ENCODE data around the gene PPP1R9A.
A peak's percentile ranks its signal among the peaks of the same experiment; 100 is the strongest.

PPP1R9A gene

GRCh38 chr7:95105627-95106026 is 198.2 kb downstream of the PPP1R9A start:
- H3K9ac ChIP-seq (ENCODE audit: low read length) = no peak overlapping the region
- H3K4me1 ChIP-seq (ENCODE audit: control insufficient read depth, insufficient read depth, low read length) = peaks cover 20% of the 10 kb centered on the region
- no peaks in the 10 kb centered on the region for H3K9me3 ChIP-seq (ENCODE audit: control insufficient read depth, low read length)
- no peaks in the 10 kb centered on the region for H3K27me3 ChIP-seq (replicated peaks; ENCODE audit: control insufficient read depth, insufficient read depth, low read length)
- no peak for DNase-seq (ENCODE audit: low read depth)
- H3K36me3 ChIP-seq (ENCODE audit: control insufficient read depth, insufficient read depth, low read length, severe bottlenecking) = no peaks in the 10 kb centered on the region
- H3K4me3 ChIP-seq (ENCODE audit: low read length) = no peak overlapping the region

- H3K27me3 ChIP-seq (replicated peaks; ENCODE audit: control insufficient read depth, insufficient read depth, low read length) = no peaks in the 10 kb centered on the region
- H3K36me3 ChIP-seq (ENCODE audit: control insufficient read depth, insufficient read depth, low read length, severe bottlenecking) = no peaks in the 10 kb centered on the region
- no peaks in the 10 kb centered on the region for H3K9me3 ChIP-seq (ENCODE audit: control insufficient read depth, low read length)
- H3K4me3 ChIP-seq (ENCODE audit: low read length) = no peak overlapping the region
- DNase-seq (ENCODE audit: low read depth) = no peak
- no peak overlapping the region for H3K9ac ChIP-seq (ENCODE audit: low read length)
- H3K4me1 ChIP-seq (ENCODE audit: control insufficient read depth, insufficient read depth, low read length) = peaks cover 20% of the 10 kb centered on the region
Measured at GRCh38 chr7:95106401-95106800, 199.0 kb downstream of the PPP1R9A start.

GRCh38 chr7:95110707-95111106 is 203.3 kb downstream of the PPP1R9A start:
- Histone ChIP-seq H3K9me3 (ENCODE audit: control insufficient read depth, low read length) (no peaks in the 10 kb centered on the region), H3K36me3 (ENCODE audit: control insufficient read depth, insufficient read depth, low read length, severe bottlenecking) (no peaks in the 10 kb centered on the region), H3K4me1 (ENCODE audit: control insufficient read depth, insufficient read depth, low read length) (peaks cover 11% of the 10 kb centered on the region), H3K9ac (ENCODE audit: low read length) (no peak overlapping the region), H3K4me3 (ENCODE audit: low read length) (no peak overlapping the region), H3K27me3 (replicated peaks; ENCODE audit: control insufficient read depth, insufficient read depth, low read length) (no peaks in the 10 kb centered on the region)
- no peak for DNase-seq (ENCODE audit: low read depth)

- no peaks in the 10 kb centered on the region for H3K9me3 ChIP-seq (ENCODE audit: control insufficient read depth, low read length)
- H3K4me3 ChIP-seq (ENCODE audit: low read length) = no peak overlapping the region
- H3K36me3 ChIP-seq (ENCODE audit: control insufficient read depth, insufficient read depth, low read length, severe bottlenecking) = no peaks in the 10 kb centered on the region
- no peak overlapping the region for H3K9ac ChIP-seq (ENCODE audit: low read length)
- no peaks in the 10 kb centered on the region for H3K27me3 ChIP-seq (replicated peaks; ENCODE audit: control insufficient read depth, insufficient read depth, low read length)
- DNase-seq (ENCODE audit: low read depth) = no peak
- H3K4me1 ChIP-seq (ENCODE audit: control insufficient read depth, insufficient read depth, low read length) = no peaks in the 10 kb centered on the region
Measured at GRCh38 chr7:95113590-95113989, 206.2 kb downstream of the PPP1R9A start.

GRCh38 chr7:95126053-95126709 is 218.8 kb downstream of the PPP1R9A start:
- Histone ChIP-seq H3K36me3 (ENCODE audit: control insufficient read depth, insufficient read depth, low read length, severe bottlenecking) (no peaks in the 10 kb centered on the region), H3K9ac (ENCODE audit: low read length) (no peak overlapping the region), H3K9me3 (ENCODE audit: control insufficient read depth, low read length) (no peaks in the 10 kb centered on the region), H3K4me1 (ENCODE audit: control insufficient read depth, insufficient read depth, low read length) (no peaks in the 10 kb centered on the region), H3K4me3 (ENCODE audit: low read length) (no peak overlapping the region), H3K27me3 (replicated peaks; ENCODE audit: control insufficient read depth, insufficient read depth, low read length) (no peaks in the 10 kb centered on the region)
- no peak for DNase-seq (ENCODE audit: low read depth)

GRCh38 chr7:95132500-95132899 is 225.1 kb downstream of the PPP1R9A start:
- Histone ChIP-seq H3K27me3 (replicated peaks; ENCODE audit: control insufficient read depth, insufficient read depth, low read length) (no peaks in the 10 kb centered on the region), H3K36me3 (ENCODE audit: control insufficient read depth, insufficient read depth, low read length, severe bottlenecking) (no peaks in the 10 kb centered on the region), H3K9me3 (ENCODE audit: control insufficient read depth, low read length) (no peaks in the 10 kb centered on the region), H3K4me3 (ENCODE audit: low read length) (no peak overlapping the region), H3K9ac (ENCODE audit: low read length) (no peak overlapping the region), H3K4me1 (ENCODE audit: control insufficient read depth, insufficient read depth, low read length) (no peaks in the 10 kb centered on the region)
- DNase-seq (ENCODE audit: low read depth) = no peak

GRCh38 chr7:95139922-95140321 is 232.5 kb downstream of the PPP1R9A start:
- no peaks in the 10 kb centered on the region for H3K27me3 ChIP-seq (replicated peaks; ENCODE audit: control insufficient read depth, insufficient read depth, low read length)
- no peaks in the 10 kb centered on the region for H3K36me3 ChIP-seq (ENCODE audit: control insufficient read depth, insufficient read depth, low read length, severe bottlenecking)
- peaks cover 11% of the 10 kb centered on the region for H3K4me1 ChIP-seq (ENCODE audit: control insufficient read depth, insufficient read depth, low read length)
- H3K9me3 ChIP-seq (ENCODE audit: control insufficient read depth, low read length) = no peaks in the 10 kb centered on the region
- H3K4me3 ChIP-seq (ENCODE audit: low read length) = no peak overlapping the region
- no peak for DNase-seq (ENCODE audit: low read depth)
- no peak overlapping the region for H3K9ac ChIP-seq (ENCODE audit: low read length)

GRCh38 chr7:95141755-95142154 is 234.4 kb downstream of the PPP1R9A start:
- peak; percentile 3 for DNase-seq (ENCODE audit: low read depth)
- Histone ChIP-seq H3K4me3 (ENCODE audit: low read length) (peak overlapping the region; percentile 13), H3K36me3 (ENCODE audit: control insufficient read depth, insufficient read depth, low read length, severe bottlenecking) (no peaks in the 10 kb centered on the region), H3K9ac (ENCODE audit: low read length) (no peak overlapping the region), H3K27me3 (replicated peaks; ENCODE audit: control insufficient read depth, insufficient read depth, low read length) (no peaks in the 10 kb centered on the region), H3K4me1 (ENCODE audit: control insufficient read depth, insufficient read depth, low read length) (peaks cover 11% of the 10 kb centered on the region), H3K9me3 (ENCODE audit: control insufficient read depth, low read length) (no peaks in the 10 kb centered on the region)

- H3K4me1 ChIP-seq (ENCODE audit: control insufficient read depth, insufficient read depth, low read length) = peaks cover 11% of the 10 kb centered on the region
- no peak for DNase-seq (ENCODE audit: low read depth)
- no peak overlapping the region for H3K9ac ChIP-seq (ENCODE audit: low read length)
- H3K27me3 ChIP-seq (replicated peaks; ENCODE audit: control insufficient read depth, insufficient read depth, low read length) = no peaks in the 10 kb centered on the region
- H3K4me3 ChIP-seq (ENCODE audit: low read length) = no peak overlapping the region
- H3K9me3 ChIP-seq (ENCODE audit: control insufficient read depth, low read length) = no peaks in the 10 kb centered on the region
- H3K36me3 ChIP-seq (ENCODE audit: control insufficient read depth, insufficient read depth, low read length, severe bottlenecking) = no peaks in the 10 kb centered on the region
Measured at GRCh38 chr7:95144256-95144655, 236.9 kb downstream of the PPP1R9A start.

- Histone ChIP-seq H3K36me3 (ENCODE audit: control insufficient read depth, insufficient read depth, low read length, severe bottlenecking) (no peaks in the 10 kb centered on the region), H3K9ac (ENCODE audit: low read length) (no peak overlapping the region), H3K27me3 (replicated peaks; ENCODE audit: control insufficient read depth, insufficient read depth, low read length) (no peaks in the 10 kb centered on the region), H3K4me1 (ENCODE audit: control insufficient read depth, insufficient read depth, low read length) (no peaks in the 10 kb centered on the region), H3K4me3 (ENCODE audit: low read length) (no peak overlapping the region), H3K9me3 (ENCODE audit: control insufficient read depth, low read length) (peaks cover 5% of the 10 kb centered on the region)
- DNase-seq (ENCODE audit: low read depth) = no peak
Measured at GRCh38 chr7:95155965-95156364, 248.6 kb downstream of the PPP1R9A start.

- DNase-seq (ENCODE audit: low read depth) = no peak
- no peaks in the 10 kb centered on the region for H3K27me3 ChIP-seq (replicated peaks; ENCODE audit: control insufficient read depth, insufficient read depth, low read length)
- H3K9ac ChIP-seq (ENCODE audit: low read length) = no peak overlapping the region
- no peaks in the 10 kb centered on the region for H3K4me1 ChIP-seq (ENCODE audit: control insufficient read depth, insufficient read depth, low read length)
- no peak overlapping the region for H3K4me3 ChIP-seq (ENCODE audit: low read length)
- H3K9me3 ChIP-seq (ENCODE audit: control insufficient read depth, low read length) = peaks cover 5% of the 10 kb centered on the region
- no peaks in the 10 kb centered on the region for H3K36me3 ChIP-seq (ENCODE audit: control insufficient read depth, insufficient read depth, low read length, severe bottlenecking)
Measured at GRCh38 chr7:95157381-95157780, 250.0 kb downstream of the PPP1R9A start.

GRCh38 chr7:95169678-95170077 is 262.3 kb downstream of the PPP1R9A start:
- Histone ChIP-seq H3K36me3 (ENCODE audit: control insufficient read depth, insufficient read depth, low read length, severe bottlenecking) (no peaks in the 10 kb centered on the region), H3K9ac (ENCODE audit: low read length) (peak overlapping the region; percentile 47), H3K9me3 (ENCODE audit: control insufficient read depth, low read length) (no peaks in the 10 kb centered on the region), H3K4me1 (ENCODE audit: control insufficient read depth, insufficient read depth, low read length) (peaks cover 16% of the 10 kb centered on the region), H3K27me3 (replicated peaks; ENCODE audit: control insufficient read depth, insufficient read depth, low read length) (no peaks in the 10 kb centered on the region), H3K4me3 (ENCODE audit: low read length) (peak overlapping the region; percentile 49)
- peak; percentile 2 for DNase-seq (ENCODE audit: low read depth)
